Measurements from ENCODE around the gene DAB2IP.

The DAB2IP gene

DNA sequence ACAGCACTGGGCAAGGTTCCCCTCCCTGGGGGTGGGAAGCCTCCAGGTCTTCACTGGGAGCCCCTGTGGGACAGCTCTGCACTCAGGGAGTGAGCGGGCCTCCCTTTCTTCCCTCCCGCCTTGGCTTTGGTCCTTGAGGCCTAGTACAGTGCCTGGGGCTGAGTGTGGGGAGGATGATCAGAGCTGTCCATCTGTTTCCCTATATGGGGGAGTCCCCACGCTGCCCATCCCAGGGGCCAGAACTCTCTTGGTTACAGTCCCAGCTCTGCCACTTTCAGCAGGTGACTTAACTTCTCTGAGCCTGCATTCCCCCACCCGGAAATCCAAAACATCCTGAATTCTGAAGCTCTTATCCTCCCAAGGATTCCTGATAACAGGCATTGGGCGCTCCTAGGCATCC is 42.6 kb downstream of the DAB2IP start:
- Histone ChIP-seq H3K27ac (ENCODE audit: low read depth, low read length) (no peak overlapping the region), H3K4me3 (ENCODE audit: low read length) (no peak overlapping the region), H3K9me3 (ENCODE audit: control insufficient read depth, insufficient read depth, low read length) (no peaks in the 10 kb centered on the region), H3K27me3 (ENCODE audit: control insufficient read depth, low read length) (peaks cover 23% of the 10 kb centered on the region), H3K9me2 (replicated peaks; ENCODE audit: control insufficient read depth, low read length) (no peaks in the 10 kb centered on the region), H3K36me3 (ENCODE audit: control insufficient read depth, low read length) (no peaks in the 10 kb centered on the region), H3F3A (ENCODE audit: control insufficient read depth, insufficient read depth) (no peaks in the 10 kb centered on the region), H4K20me1 (ENCODE audit: control insufficient read depth, insufficient read depth, low read depth, low read length) (no peaks in the 10 kb centered on the region), H3K4me1 (ENCODE audit: control insufficient read depth, low read length) (peaks cover 9% of the 10 kb centered on the region; the same call in 1 of the 2 replicates), H3K4me2 (ENCODE audit: low read length) (no peak overlapping the region), H3K79me2 (ENCODE audit: control insufficient read depth, low read length) (no peaks in the 10 kb centered on the region)
- TF ChIP-seq EZH2phosphoT487 (IDR thresholded peaks at IDR 0.05; ENCODE audit: borderline replicate concordance, low read length), result no peak
- TF ChIP-seq, protein P1, sequence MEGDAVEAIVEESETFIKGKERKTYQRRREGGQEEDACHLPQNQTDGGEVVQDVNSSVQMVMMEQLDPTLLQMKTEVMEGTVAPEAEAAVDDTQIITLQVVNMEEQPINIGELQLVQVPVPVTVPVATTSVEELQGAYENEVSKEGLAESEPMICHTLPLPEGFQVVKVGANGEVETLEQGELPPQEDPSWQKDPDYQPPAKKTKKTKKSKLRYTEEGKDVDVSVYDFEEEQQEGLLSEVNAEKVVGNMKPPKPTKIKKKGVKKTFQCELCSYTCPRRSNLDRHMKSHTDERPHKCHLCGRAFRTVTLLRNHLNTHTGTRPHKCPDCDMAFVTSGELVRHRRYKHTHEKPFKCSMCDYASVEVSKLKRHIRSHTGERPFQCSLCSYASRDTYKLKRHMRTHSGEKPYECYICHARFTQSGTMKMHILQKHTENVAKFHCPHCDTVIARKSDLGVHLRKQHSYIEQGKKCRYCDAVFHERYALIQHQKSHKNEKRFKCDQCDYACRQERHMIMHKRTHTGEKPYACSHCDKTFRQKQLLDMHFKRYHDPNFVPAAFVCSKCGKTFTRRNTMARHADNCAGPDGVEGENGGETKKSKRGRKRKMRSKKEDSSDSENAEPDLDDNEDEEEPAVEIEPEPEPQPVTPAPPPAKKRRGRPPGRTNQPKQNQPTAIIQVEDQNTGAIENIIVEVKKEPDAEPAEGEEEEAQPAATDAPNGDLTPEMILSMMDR (IDR thresholded peaks at IDR 0.05; ENCODE audit: low read depth, low read length, poor library complexity, severe bottlenecking), result no peak

- H3K9me2 ChIP-seq (replicated peaks; ENCODE audit: control insufficient read depth, low read length), result no peaks in the 10 kb centered on the region
- H3K27ac ChIP-seq (ENCODE audit: low read depth, low read length), result no peak overlapping the region
- no peaks in the 10 kb centered on the region for H3K9me3 ChIP-seq (ENCODE audit: control insufficient read depth, insufficient read depth, low read length)
- H3F3A ChIP-seq (ENCODE audit: control insufficient read depth, insufficient read depth), result no peaks in the 10 kb centered on the region
- no peak overlapping the region for H3K4me2 ChIP-seq (ENCODE audit: low read length)
- peaks cover 12% of the 10 kb centered on the region for H3K4me1 ChIP-seq (ENCODE audit: control insufficient read depth, low read length)
- no peak overlapping the region for H3K4me3 ChIP-seq (ENCODE audit: low read length)
- H3K27me3 ChIP-seq (ENCODE audit: control insufficient read depth, low read length), result peaks cover 26% of the 10 kb centered on the region
- no peaks in the 10 kb centered on the region for H3K36me3 ChIP-seq (ENCODE audit: control insufficient read depth, low read length)
- no peaks in the 10 kb centered on the region for H4K20me1 ChIP-seq (ENCODE audit: control insufficient read depth, insufficient read depth, low read depth, low read length)
- TF ChIP-seq, protein P1 (IDR thresholded peaks at IDR 0.05; ENCODE audit: low read depth, low read length, poor library complexity, severe bottlenecking), result no peak
- TF ChIP-seq EZH2phosphoT487 (IDR thresholded peaks at IDR 0.05; ENCODE audit: borderline replicate concordance, low read length), result no peak
- no peaks in the 10 kb centered on the region for H3K79me2 ChIP-seq (ENCODE audit: control insufficient read depth, low read length)
Measured at GRCh38 chr9:121694600-121694999, 43.2 kb downstream of the DAB2IP start.

GRCh38 chr9:121696930-121697329 is 45.5 kb downstream of the DAB2IP start:
- H3K79me2 ChIP-seq (ENCODE audit: control insufficient read depth, low read length), result no peaks in the 10 kb centered on the region
- H3K27me3 ChIP-seq (ENCODE audit: control insufficient read depth, low read length), result peaks cover 42% of the 10 kb centered on the region
- H3K4me1 ChIP-seq (ENCODE audit: control insufficient read depth, low read length), result peaks cover 19% of the 10 kb centered on the region
- no peaks in the 10 kb centered on the region for H4K20me1 ChIP-seq (ENCODE audit: control insufficient read depth, insufficient read depth, low read depth, low read length)
- no peaks in the 10 kb centered on the region for H3F3A ChIP-seq (ENCODE audit: control insufficient read depth, insufficient read depth)
- H3K36me3 ChIP-seq (ENCODE audit: control insufficient read depth, low read length), result no peaks in the 10 kb centered on the region
- H3K4me2 ChIP-seq (ENCODE audit: low read length), result no peak overlapping the region
- no peaks in the 10 kb centered on the region for H3K9me3 ChIP-seq (ENCODE audit: control insufficient read depth, insufficient read depth, low read length)
- H3K9me2 ChIP-seq (replicated peaks; ENCODE audit: control insufficient read depth, low read length), result no peaks in the 10 kb centered on the region
- H3K4me3 ChIP-seq (ENCODE audit: low read length), result no peak overlapping the region
- H3K27ac ChIP-seq (ENCODE audit: low read depth, low read length), result no peak overlapping the region
- TF ChIP-seq, protein P1 (IDR thresholded peaks at IDR 0.05; ENCODE audit: low read depth, low read length, poor library complexity, severe bottlenecking), result no peak
- no peak for TF ChIP-seq EZH2phosphoT487 (IDR thresholded peaks at IDR 0.05; ENCODE audit: borderline replicate concordance, low read length)
